HEK293 (cell line): ENCODE results near the gene FCHO1.
"Not testable (repeated sequence)": the region's sequence is repeated elsewhere in the genome, so short reads cannot be mapped to it uniquely, and the experiment has no call there.

Experiments
- CTCF ChIA-PET: fragments of 350-600 bp; formaldehyde crosslinking; extraction: SDS; loops from one replicate; lab custom pipeline; 2021; ENCODE audit warnings: antibody characterized with exemption; lab: Yijun Ruan, JAX
- POLR2A ChIA-PET: fragments of 300-600 bp; formaldehyde crosslinking; extraction: SDS; loops from one replicate; lab custom pipeline; 2020; ENCODE audit warnings: antibody characterized with exemption, inconsistent platforms; lab: Yijun Ruan, JAX
- H3K27ac ChIP-seq: fragments of 200-500 bp; sonication (Bioruptor generic); 2 replicates; pipeline ENCODE4 v1.5.1; 2014; ENCODE audit warnings: low read depth, low read length, control low read depth, inconsistent platforms; ENCODE audit errors: extremely low read depth
- H3K36me3 ChIP-seq, 2 experiments: fragments of 200-500 bp in 1 of 2; sonication (Bioruptor generic) in 1 of 2; 1 replicate in 1 of 2; 2 replicates in 1 of 2; pipeline ENCODE4 v1.5.1; 2014 to 2017; ENCODE audit warnings: inconsistent platforms in 2 of 2, low read length in 2 of 2; ENCODE audit not compliant: control insufficient read depth in 2 of 2, insufficient read depth in 1 of 2
- H3K4me1 ChIP-seq: fragments of 200-500 bp; sonication (Bioruptor generic); 2 replicates; pipeline ENCODE4 v1.5.1; 2014; ENCODE audit warnings: mild to moderate bottlenecking, low read length, inconsistent platforms; ENCODE audit not compliant: control insufficient read depth, insufficient read depth
- H3K4me3 ChIP-seq: 2 replicates; pipeline ENCODE4 v1.5.1; 2011; ENCODE audit warnings: low read depth, mild to moderate bottlenecking, control low read depth, low read length, moderate library complexity
- H3K9me3 ChIP-seq: fragments of 200-500 bp; sonication (Bioruptor generic); 2 replicates; pipeline ENCODE4 v1.5.1; 2014; ENCODE audit warnings: low read depth, low read length, inconsistent platforms; ENCODE audit not compliant: control insufficient read depth, insufficient read depth
- BCL11A ChIP-seq: fragments of 450-650 bp; formaldehyde crosslinking; IDR thresholded peaks from 2 replicates; pipeline ENCODE4 v1.5.1; 2016; ENCODE audit warnings: low read depth, missing biosample characterization, missing genetic modification characterization
- BCL11B ChIP-seq: fragments of 450-650 bp; formaldehyde crosslinking; IDR thresholded peaks from 2 replicates; pipeline ENCODE4 v1.5.1; 2016; ENCODE audit warnings: low read depth, missing biosample characterization, missing genetic modification characterization
- KLF7 ChIP-seq: fragments of 450-650 bp; formaldehyde crosslinking; IDR thresholded peaks from 2 replicates; pipeline ENCODE4 v1.5.1; 2016; ENCODE audit warnings: missing biosample characterization, missing genetic modification characterization, borderline replicate concordance
- ZBTB21 ChIP-seq: fragments of 450-650 bp; formaldehyde crosslinking; IDR thresholded peaks from 2 replicates; pipeline ENCODE4 v1.5.1; 2017; ENCODE audit warnings: missing biosample characterization, missing genetic modification characterization
- ZBTB48 ChIP-seq: fragments of 450-650 bp; formaldehyde crosslinking; IDR thresholded peaks from 2 replicates; pipeline ENCODE4 v1.5.1; 2016; ENCODE audit warnings: missing biosample characterization, missing genetic modification characterization
- ZBTB8A ChIP-seq: fragments of 450-650 bp; formaldehyde crosslinking; IDR thresholded peaks from 2 replicates; pipeline ENCODE4 v1.5.1; 2016; ENCODE audit warnings: missing biosample characterization, missing genetic modification characterization
- ZFHX2 ChIP-seq: fragments of 450-650 bp; formaldehyde crosslinking; conservative IDR thresholded peaks from 2 replicates; pipeline ENCODE4 v1.5.1; 2016; ENCODE audit warnings: missing biosample characterization, missing genetic modification characterization
- ZNF133 ChIP-seq: fragments of 450-650 bp; formaldehyde crosslinking; IDR thresholded peaks from 2 replicates; pipeline ENCODE4 v1.5.1; 2016; ENCODE audit warnings: missing biosample characterization, missing genetic modification characterization
- ZNF138 ChIP-seq: fragments of 450-650 bp; formaldehyde crosslinking; IDR thresholded peaks from 2 replicates; pipeline ENCODE4 v1.5.1; 2016; ENCODE audit warnings: missing biosample characterization, missing genetic modification characterization, borderline replicate concordance
- ZNF174 ChIP-seq: fragments of 450-650 bp; formaldehyde crosslinking; IDR thresholded peaks from 2 replicates; pipeline ENCODE4 v1.5.0; 2017; ENCODE audit warnings: missing biosample characterization, mild to moderate bottlenecking, missing genetic modification characterization
- ZNF2 ChIP-seq: fragments of 450-650 bp; formaldehyde crosslinking; IDR thresholded peaks from 2 replicates; pipeline ENCODE4 v1.5.1; 2016; ENCODE audit warnings: missing biosample characterization, missing genetic modification characterization
- ZNF221 ChIP-seq: fragments of 450-650 bp; formaldehyde crosslinking; IDR thresholded peaks from 2 replicates; pipeline ENCODE4 v1.5.1; 2017; ENCODE audit warnings: missing biosample characterization, missing genetic modification characterization, borderline replicate concordance
- ZNF449 ChIP-seq: fragments of 450-650 bp; formaldehyde crosslinking; IDR thresholded peaks from 2 replicates; pipeline ENCODE4 v1.5.1; 2017; ENCODE audit warnings: missing biosample characterization, mild to moderate bottlenecking, missing genetic modification characterization, moderate library complexity
- ZNF555 ChIP-seq: fragments of 450-650 bp; formaldehyde crosslinking; conservative IDR thresholded peaks from 2 replicates; pipeline ENCODE4 v1.5.1; 2017; ENCODE audit warnings: missing biosample characterization, mild to moderate bottlenecking, missing genetic modification characterization, inconsistent platforms
- ZNF560 ChIP-seq: fragments of 450-650 bp; formaldehyde crosslinking; IDR thresholded peaks from 2 replicates; pipeline ENCODE4 v1.5.1; 2017; ENCODE audit warnings: missing biosample characterization, missing genetic modification characterization, borderline replicate concordance
- ZNF585B ChIP-seq: fragments of 450-650 bp; formaldehyde crosslinking; IDR thresholded peaks from 2 replicates; pipeline ENCODE4 v1.5.1; 2016; ENCODE audit warnings: missing biosample characterization, missing genetic modification characterization
- ZNF600 ChIP-seq: fragments of 450-650 bp; formaldehyde crosslinking; IDR thresholded peaks from 2 replicates; pipeline ENCODE4 v1.5.1; 2016; ENCODE audit warnings: missing biosample characterization, missing genetic modification characterization
- ZNF707 ChIP-seq: fragments of 450-650 bp; formaldehyde crosslinking; IDR thresholded peaks from 2 replicates; pipeline ENCODE4 v1.5.1; 2016; ENCODE audit warnings: missing biosample characterization, missing genetic modification characterization
- ZNF747 ChIP-seq: fragments of 450-650 bp; formaldehyde crosslinking; IDR thresholded peaks from 2 replicates; pipeline ENCODE4 v1.5.1; 2016; ENCODE audit warnings: missing biosample characterization, missing genetic modification characterization
- ZNF768 ChIP-seq: fragments of 450-650 bp; formaldehyde crosslinking; IDR thresholded peaks from 2 replicates; pipeline ENCODE4 v1.5.1; 2018; ENCODE audit warnings: missing biosample characterization, mild to moderate bottlenecking, missing genetic modification characterization
- ZSCAN30 ChIP-seq: fragments of 450-650 bp; IDR thresholded peaks from 2 replicates; pipeline ENCODE4 v1.5.1; 2018; ENCODE audit warnings: missing biosample characterization, mild to moderate bottlenecking, missing genetic modification characterization, moderate library complexity
- TF ChIP-seq, protein P1 (sequence below): fragments of 450-650 bp; formaldehyde crosslinking; IDR thresholded peaks from 2 replicates; pipeline ENCODE4 v1.5.1; 2016; ENCODE audit warnings: missing biosample characterization, missing genetic modification characterization
- TF ChIP-seq, protein P2 (sequence below): fragments of 450-650 bp; formaldehyde crosslinking; IDR thresholded peaks from 2 replicates; pipeline ENCODE4 v1.5.1; 2016; ENCODE audit warnings: missing biosample characterization, missing genetic modification characterization

FCHO1 gene

DNA sequence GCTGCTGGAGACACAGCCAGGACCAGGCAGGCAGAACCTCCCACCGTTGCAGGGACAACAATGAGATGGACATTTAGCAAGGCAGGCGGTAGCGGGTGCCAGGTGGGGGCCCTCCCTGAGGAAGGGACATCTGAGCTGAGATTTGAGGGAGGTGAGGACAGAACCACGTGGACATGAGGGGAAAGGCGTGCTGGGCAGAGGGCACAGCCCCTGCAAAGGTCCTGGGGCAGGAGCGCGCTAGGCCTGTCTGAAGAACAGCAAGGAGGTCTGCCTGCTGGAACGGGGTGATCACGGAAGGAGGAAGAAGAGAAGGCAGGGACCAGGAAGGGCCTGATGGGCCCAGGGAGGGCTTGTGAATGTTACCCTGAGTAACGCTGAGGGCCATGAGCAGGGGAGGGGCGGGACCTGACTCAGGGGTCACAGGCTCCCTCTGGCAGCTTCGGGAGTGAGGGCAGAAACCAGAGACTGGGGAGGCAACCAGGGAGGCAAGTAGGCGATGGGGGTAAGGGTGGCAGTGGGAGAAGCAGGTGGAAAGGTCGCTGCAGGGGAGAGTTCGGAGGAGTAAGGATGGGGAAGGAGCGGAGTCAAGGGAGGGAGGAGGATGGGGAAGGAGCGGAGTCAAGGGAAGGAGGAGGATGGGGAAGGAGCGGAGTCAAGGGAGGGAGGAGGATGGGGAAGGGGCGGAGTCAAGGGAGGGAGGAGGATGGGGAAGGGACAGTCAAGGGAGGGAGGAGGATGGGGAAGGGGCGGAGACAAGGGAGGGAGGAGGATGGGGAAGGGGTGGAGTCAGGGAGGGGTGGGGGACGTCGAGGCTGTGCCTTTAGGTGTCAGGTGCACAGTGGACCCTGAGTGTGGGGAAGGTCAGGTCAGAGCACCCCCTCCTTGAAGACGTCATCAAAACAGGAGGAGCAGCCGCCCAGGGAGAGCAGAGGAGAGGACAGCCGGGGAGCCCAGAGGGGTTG, 28.0 kb downstream of the FCHO1 start (continued):
- TF ChIP-seq, protein P1, sequence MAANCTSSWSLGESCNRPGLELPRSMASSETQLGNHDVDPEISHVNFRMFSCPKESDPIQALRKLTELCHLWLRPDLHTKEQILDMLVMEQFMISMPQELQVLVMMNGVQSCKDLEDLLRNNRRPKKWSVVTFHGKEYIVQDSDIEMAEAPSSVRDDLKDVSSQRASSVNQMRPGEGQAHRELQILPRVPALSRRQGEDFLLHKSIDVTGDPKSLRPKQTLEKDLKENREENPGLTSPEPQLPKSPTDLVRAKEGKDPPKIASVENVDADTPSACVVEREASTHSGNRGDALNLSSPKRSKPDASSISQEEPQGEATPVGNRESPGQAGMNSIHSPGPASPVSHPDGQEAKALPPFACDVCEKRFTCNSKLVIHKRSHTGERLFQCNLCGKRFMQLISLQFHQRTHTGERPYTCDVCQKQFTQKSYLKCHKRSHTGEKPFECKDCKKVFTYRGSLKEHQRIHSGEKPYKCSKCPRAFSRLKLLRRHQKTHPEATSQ (tag by site-specific recombination), result no peak
- TF ChIP-seq ZBTB21 (tag by site-specific recombination) (no peak), ZNF221 (tag by site-specific recombination) (no peak), ZFHX2 (peak; percentile 85), ZNF133 (tag by site-specific recombination) (no peak), KLF7 (0 out of 2 replicates have a peak, but pooled peaks have one; percentile 12), ZNF555 (tag by site-specific recombination) (no peak), ZNF2 (tag by site-specific recombination) (no peak), ZNF707 (tag by site-specific recombination) (no peak), ZSCAN30 (tag by site-specific recombination) (no peak), ZNF585B (tag by site-specific recombination) (no peak), ZBTB48 (tag by site-specific recombination) (peak; percentile 71), ZBTB8A (tag by site-specific recombination) (no peak), BCL11A (tag by site-specific recombination) (no peak), ZNF747 (tag by site-specific recombination) (no peak), ZNF174 (tag by site-specific recombination) (no peak), ZNF600 (tag by site-specific recombination) (peak; percentile 71; the same call in 1 of the 2 replicates), ZNF560 (tag by site-specific recombination) (no peak)

DNA sequence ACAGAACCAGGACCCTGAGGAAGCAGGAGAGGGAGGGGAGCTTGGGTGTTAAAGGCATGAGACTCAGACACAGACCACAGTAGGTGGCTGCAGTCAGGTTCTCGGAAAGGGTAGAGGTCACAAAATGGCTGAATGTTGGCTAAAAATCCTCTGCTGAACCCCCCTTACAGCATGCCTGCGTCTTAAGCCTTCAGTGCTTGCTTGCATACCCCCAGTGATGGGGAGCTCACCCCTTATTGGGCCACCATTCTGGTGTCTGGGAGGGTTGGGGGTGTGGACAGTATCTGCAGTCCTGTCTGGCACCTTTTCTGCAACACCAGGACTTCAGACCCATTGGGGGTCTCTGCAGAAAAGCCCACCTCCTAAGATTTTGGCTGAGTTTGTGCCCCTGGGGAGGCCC, 29.5 kb downstream of the FCHO1 start:
- TF ChIP-seq ZNF138 (tag by site-specific recombination), result no peak
- TF ChIP-seq, protein P2, sequence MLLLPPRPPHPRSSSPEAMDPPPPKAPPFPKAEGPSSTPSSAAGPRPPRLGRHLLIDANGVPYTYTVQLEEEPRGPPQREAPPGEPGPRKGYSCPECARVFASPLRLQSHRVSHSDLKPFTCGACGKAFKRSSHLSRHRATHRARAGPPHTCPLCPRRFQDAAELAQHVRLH (tag by site-specific recombination), result peak; percentile 86; the same call in 1 of the 2 replicates
- Histone ChIP-seq H3K4me1 (no peaks in the 10 kb centered on the region), H3K27ac (no peak overlapping the region), H3K4me3 (no peak overlapping the region), H3K9me3 (no peaks in the 10 kb centered on the region), H3K36me3 (no peaks in the 10 kb centered on the region)
- ChIA-PET CTCF (interaction anchor here (0.6 to 1.4 kb wide), 2 partner anchors 22 to 75 kb away, joined by 3 to 4 read pairs; no protein-coding TSS in a partner anchor), POLR2A (no interaction called here)

DNA sequence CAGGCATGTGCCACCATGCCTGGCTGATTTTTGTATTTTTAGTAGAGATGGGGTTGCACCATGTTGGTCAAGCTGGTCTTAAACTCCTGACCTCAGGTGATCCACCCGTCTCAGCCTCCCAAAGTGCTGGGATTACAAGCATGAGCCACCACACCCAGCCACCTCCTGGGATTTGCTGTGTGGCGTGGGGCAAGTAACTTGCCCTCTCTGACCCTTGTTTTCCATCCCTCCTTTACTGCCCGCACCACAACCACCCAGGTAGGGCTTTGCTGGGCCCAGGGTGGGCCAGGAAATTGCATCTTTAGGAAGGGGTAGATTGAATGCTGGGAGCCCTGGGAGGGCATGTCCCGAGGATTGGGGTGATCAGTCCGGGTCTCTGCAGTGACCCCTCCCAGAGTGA, 32.4 kb downstream of the FCHO1 start:
- H3K9me3 ChIP-seq, H3K36me3 ChIP-seq, H3K4me1 ChIP-seq, H3K27ac ChIP-seq, H3K4me3 ChIP-seq: not testable (repeated sequence)
- POLR2A ChIA-PET, result interaction anchor here (0.7 kb wide), 1 partner anchor 35 kb away, joined by 3 read pairs; no protein-coding TSS in a partner anchor
- TF ChIP-seq ZNF449 (tag by site-specific recombination) (0 out of 2 replicates have a peak, but pooled peaks have one; percentile 37), ZNF768 (peak; percentile 94; the same call in 1 of the 2 replicates), BCL11B (0 out of 2 replicates have a peak, but pooled peaks have one; percentile 11)
- CTCF ChIA-PET, result interaction anchor here (0.5 to 3.2 kb wide), 13 partner anchors 9 to 1036 kb away, joined by 3 to 12 read pairs (median 5); partner anchors contain the start of gene RPL18A
